Loucy (cell line): Measurements from ENCODE around the gene DPP4.

Source experiments
- CTCF ChIP-seq: fragments of 200-600 bp; sonication (generic); conservative IDR thresholded peaks from 2 replicates; pipeline ENCODE4 v1.5.1; 2014; ENCODE audit warnings: mild to moderate bottlenecking, antibody characterized with exemption, low read length
- EZH2phosphoT487 ChIP-seq: fragments of 200-600 bp; IDR thresholded peaks from 2 replicates; pipeline ENCODE4 v1.6.1; 2018; ENCODE audit warnings: antibody characterized with exemption, mild to moderate bottlenecking, moderate library complexity, borderline replicate concordance

GRCh38 chr2:162022290-162022945 is 51.6 kb downstream of the DPP4 start:
- TF ChIP-seq CTCF, result no peak
- TF ChIP-seq EZH2phosphoT487, result no peak
